Activated CD8-positive, alpha-beta memory T cell treated with anti-CD3 and anti-CD28 coated beads, Interleukin-2, amount 50 U/mL, for 4 hours (primary cell): ENCODE data around the gene INCA1.
A peak's percentile ranks its signal among the peaks of the same experiment; 100 is the strongest.
"Not testable (repeated sequence)": the region's sequence is repeated elsewhere in the genome, so short reads cannot be mapped to it uniquely, and the experiment has no call there.

Experiments used
- DNase-seq: peaks from one replicate; pipeline ENCODE4 v3.0.0-alpha.2; 2020

INCA1 gene

DNA sequence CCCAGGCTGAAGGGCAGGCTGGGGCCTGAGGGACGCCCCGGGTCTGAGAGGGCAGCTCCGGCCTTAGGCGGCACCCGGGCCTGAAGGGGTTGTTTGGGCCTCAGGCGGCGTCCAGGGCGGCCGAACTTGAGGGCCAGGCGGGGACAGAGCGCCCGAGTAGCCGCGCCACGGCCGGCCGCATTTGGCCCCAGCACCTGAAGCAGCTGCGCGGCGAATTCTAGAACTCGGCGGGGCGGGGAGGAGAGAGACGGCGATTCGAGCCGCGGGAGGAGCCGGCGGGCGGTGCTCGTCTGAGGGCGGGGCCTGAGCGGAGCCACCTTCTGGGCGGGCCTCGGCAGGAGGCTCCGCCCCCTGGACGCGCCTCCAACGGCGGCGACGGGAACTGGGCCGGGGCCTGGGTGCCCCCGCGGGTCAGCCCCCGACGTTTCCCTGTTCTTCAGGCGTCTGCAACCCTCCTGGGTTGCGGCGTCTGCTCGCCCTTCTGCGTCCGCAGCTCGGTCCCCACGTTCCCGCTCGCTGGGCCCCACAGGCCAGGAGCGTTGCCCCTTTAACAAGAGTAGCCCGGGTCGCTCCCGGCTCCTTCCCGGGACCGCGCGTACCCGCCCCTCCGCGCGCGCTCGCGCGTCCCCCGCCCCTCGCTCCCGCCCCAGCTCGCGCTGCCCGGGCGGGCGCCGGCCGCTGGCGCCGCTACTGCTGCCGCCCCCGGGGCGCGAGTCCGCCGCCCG, at the start of gene INCA1, which contains the start of gene KIF1C:
INCA1 (minus strand) TSS at position 221 of the 725 bp plus-strand sequence. CDS start 3,085 bp downstream, outside the sequence.
KIF1C (plus strand) TSS at position 649 of the 725 bp plus-strand sequence. CDS start 2,297 bp downstream, outside the sequence.
- peak; percentile 91 for DNase-seq

DNA sequence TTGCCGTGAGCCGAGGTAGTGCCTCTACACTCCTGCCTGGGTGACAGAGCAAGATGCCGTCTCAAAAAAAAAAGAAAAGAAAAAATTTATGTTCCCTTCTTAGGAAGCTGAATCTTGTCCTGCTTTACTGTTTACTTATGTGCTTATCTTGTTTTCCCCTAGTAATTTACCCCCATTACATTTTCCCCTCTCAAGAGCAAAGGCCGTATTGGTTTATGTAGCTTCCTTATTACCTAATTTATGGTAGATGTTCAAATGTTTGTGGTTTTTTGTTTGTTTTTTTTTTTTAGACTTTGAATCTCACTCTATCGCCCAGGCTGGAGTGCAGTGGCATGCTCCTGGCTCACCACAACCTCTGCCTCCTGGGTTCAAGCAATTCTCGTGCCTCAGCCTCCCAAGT, 48.2 kb upstream of the INCA1 start:
- DNase-seq: no peak

- no peak for DNase-seq
Observed at GRCh38 chr17:5044630-5045029, 47.3 kb upstream of the INCA1 start.

DNA sequence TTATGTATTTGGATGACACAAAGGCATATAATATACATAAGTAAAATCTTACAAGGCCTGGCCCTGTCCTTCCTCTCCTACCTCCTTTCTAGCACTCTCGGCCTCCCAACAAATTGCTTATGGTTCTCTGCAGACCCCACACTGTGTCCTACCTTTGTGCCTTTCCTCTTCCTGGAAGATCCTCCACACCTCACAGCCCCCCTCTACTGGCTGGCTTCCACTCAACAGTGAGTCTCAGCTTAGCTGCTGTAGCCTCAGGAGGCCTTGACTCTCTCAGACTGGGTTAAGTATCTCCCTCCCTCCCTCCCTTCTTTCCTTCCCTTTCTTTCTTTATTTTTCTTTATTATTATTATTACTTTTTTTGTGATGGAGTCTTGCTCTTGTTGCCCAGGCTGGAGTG, 46.2 kb upstream of the INCA1 start:
- DNase-seq: no peak

- DNase-seq: peak; percentile 40
Observed at GRCh38 chr17:5042157-5043022, 45.1 kb upstream of the INCA1 start.

GRCh38 chr17:5035315-5035714, 38.0 kb upstream of the INCA1 start, which contains the start of gene SLC52A1:
Gene SLC52A1 (minus strand): TSS chr17:5035426. CDS start chr17:5034606, 820 bp downstream.
- DNase-seq: no peak

- no peak for DNase-seq
Observed at GRCh38 chr17:5034651-5035050, 37.3 kb upstream of the INCA1 start.

DNA sequence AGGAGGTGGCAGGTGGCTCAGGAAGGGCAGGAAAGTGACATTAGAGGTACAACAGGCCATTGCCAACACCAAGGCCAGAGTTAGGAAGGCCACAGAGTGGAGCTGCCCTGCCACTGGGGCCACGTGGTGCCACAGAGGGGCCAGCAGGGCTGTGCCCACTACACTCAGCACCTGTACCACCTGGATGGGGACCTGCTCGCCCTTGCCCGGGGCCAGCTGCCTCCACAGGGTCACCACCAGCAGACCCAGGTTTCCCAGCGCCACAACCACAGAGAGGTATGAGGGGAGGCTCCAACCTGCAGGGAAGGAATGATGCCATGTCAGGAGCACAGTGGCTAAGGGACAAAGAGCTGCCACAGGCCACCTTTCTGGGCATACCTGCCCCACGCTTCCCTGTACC, 36.7 kb upstream of the INCA1 start:
- DNase-seq: no peak

DNA sequence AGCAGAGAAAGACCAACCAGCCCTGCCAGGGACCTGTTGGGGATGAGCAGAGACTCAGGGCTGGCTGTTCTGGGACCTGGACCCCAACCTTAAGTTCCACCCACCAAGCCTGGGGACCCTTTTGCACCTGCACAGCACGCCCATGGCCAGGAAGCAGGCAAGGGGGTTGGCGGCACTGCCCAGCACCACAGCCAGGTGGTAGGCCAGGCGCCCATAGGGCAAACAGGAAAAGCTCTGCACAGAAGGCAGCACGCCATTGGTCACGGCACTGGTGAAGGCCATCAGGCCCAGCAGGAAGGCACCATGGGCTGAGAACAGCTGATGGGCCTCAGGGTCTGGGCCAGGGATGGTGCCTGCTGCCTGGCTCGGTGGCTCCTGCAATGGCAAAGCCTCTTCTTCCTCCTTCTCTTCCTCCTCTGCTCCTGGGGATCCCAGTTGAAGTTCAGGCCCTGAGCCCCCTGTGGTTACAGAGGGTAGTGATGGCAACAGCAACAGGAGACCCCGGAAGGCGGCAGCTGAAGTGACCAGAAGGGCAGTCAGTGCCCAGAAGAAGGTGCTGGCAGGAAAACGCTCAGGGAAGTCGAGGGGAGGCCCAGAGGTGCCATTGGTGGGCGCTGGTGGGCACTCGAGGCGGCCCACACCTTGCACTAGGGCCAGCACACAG, 36.2 kb upstream of the INCA1 start:
- DNase-seq: no peak

DNA sequence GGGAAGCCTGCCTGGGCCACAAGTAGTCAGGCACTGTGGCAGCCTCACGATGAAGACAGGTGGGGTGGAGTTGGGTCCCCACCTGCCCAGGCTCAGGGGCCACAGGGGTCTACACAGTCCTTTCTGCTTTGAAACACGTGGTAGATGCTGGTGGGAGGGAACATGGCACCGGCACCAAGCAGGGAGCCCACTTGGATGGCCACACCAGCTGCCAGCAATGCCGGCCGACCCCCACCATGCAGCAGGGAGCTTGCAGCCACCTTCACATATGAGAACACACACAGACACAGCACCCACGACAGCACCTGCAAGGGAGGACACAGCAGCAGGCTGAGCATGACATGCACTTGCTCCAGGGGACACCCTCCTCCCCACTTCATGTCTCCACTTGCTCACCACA, 35.5 kb upstream of the INCA1 start:
- DNase-seq: no peak

GRCh38 chr17:5031365-5032082, 34.2 kb upstream of the INCA1 start:
- peak; percentile 83 for DNase-seq

DNA sequence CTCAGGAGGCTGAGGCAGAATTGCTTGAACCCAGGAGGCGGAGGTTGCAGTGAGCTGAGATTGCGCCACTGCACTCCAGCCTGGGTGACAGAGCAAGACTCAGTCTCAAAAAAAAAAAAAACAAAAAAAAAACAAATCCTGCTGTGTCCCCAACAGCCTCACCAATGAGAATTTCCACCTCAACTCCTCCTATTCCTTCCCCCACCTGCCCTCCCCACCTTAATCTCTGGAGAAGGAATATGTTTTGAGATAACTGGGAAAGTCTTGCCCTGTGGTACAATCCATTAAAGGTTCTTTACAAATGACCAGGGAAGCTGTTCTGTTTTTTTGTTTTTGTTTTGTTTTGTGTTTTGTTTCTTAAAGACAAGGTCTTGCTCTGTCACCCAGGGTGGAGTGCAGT, 32.8 kb upstream of the INCA1 start:
- DNase-seq: not testable (repeated sequence)

- no peak for DNase-seq
Observed at GRCh38 chr17:5027916-5028315, 30.6 kb upstream of the INCA1 start.

GRCh38 chr17:5027299-5027698, 30.0 kb upstream of the INCA1 start:
- DNase-seq: no peak

DNA sequence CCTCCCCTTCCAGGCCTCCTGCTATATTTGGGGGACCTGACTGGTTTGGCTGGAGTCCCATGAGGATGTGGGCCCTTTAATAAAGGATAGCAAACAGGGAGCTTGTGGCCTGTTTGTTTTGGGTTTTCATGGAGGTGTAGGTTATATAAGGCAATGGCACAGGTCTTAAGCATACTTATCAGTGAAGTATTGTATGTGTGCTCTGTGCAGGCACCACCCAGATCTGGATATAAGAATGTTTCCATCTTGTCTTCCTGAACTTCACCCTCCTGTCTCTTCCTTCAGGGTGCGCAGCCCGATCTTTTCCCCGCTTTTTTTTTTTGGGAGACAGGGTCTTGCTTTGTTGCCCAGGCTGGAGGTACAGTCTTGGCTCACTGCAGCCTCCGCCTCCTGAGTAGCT, 27.3 kb upstream of the INCA1 start:
- DNase-seq: no peak

DNA sequence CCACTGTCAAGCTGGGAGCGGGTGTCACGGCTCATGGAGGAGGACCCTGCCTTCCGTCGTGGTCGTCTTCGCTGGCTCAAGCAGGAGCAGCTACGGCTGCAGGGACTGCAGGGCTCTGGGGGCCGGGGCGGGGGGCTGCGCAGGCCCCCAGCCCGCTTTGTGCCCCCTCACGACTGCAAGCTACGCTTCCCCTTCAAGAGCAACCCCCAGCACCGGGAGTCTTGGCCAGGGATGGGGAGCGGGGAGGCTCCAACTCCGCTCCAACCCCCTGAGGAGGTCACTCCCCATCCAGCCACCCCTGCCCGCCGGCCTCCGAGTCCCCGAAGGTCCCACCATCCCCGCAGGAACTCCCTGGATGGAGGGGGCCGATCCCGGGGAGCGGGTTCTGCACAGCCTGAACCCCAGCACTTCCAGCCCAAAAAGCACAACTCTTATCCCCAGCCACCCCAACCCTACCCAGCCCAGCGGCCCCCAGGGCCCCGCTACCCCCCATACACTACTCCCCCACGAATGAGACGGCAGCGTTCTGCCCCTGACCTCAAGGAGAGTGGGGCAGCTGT, 26.3 kb upstream of the INCA1 start:
- DNase-seq: no peak

DNA sequence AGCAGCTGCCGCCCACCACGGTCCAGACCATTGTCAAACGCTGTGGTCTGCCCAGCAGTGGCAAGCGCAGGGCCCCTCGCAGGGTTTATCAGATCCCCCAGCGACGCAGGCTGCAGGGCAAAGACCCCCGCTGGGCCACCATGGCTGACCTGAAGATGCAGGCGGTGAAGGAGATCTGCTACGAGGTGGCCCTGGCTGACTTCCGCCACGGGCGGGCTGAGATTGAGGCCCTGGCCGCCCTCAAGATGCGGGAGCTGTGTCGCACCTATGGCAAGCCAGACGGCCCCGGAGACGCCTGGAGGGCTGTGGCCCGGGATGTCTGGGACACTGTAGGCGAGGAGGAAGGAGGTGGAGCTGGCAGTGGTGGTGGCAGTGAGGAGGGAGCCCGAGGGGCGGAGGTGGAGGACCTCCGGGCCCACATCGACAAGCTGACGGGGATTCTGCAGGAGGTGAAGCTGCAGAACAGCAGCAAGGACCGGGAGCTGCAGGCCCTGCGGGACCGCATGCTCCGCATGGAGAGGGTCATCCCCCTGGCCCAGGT, 24.9 kb upstream of the INCA1 start:
- no peak for DNase-seq

DNA sequence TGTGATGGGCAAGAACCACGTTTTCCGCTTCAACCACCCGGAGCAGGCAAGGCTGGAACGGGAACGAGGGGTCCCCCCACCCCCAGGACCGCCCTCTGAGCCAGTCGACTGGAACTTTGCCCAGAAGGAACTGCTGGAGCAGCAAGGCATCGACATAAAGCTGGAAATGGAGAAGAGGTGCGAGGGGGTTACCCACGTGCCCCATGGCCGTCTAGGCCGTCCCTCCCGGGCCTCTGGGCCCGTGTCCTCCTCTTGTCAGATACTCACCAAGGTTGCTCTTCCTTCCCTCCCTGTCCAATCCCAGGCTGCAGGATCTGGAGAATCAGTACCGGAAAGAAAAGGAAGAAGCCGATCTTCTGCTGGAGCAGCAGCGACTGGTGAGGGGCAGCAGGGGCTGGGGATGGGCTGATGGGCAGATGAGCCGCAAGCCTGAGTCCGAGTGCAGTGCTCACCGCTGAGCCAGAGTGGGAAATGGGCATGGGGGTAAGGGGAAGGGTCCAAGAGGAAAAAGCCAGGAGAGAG, 23.2 kb upstream of the INCA1 start:
- DNase-seq: no peak

- DNase-seq: peak; percentile 40
Observed at GRCh38 chr17:5019475-5019956, 22.2 kb upstream of the INCA1 start.

DNA sequence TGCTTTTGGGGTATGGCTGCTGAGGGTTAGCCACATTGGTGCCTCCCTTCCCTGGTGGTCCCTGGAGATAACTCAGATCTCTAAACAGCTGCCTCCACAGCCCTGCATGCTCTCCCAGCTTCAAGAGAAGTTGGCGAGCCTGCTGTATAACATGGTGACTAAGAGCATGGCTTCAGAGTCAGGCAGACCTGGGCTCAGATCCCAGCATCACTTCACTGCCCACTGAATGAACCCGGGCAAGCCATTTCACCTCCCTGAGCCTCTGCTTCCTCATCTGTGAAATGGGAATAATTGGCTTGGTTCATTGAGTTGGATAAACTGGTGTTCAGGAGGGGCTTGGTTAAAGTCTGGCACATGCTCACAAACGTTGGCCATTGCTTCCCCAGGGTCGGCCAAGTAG, 17.0 kb upstream of the INCA1 start:
- no peak for DNase-seq

- no peak for DNase-seq
Observed at GRCh38 chr17:5011928-5012327, 14.6 kb upstream of the INCA1 start.
